NCI-H1105 (cell line): ENCODE data around the gene EEIG1.

Experiments used
- DNase-seq: peaks from one replicate; lab custom pipeline; 2025; lab: John Stamatoyannopoulos, UW

EEIG1 gene

DNA sequence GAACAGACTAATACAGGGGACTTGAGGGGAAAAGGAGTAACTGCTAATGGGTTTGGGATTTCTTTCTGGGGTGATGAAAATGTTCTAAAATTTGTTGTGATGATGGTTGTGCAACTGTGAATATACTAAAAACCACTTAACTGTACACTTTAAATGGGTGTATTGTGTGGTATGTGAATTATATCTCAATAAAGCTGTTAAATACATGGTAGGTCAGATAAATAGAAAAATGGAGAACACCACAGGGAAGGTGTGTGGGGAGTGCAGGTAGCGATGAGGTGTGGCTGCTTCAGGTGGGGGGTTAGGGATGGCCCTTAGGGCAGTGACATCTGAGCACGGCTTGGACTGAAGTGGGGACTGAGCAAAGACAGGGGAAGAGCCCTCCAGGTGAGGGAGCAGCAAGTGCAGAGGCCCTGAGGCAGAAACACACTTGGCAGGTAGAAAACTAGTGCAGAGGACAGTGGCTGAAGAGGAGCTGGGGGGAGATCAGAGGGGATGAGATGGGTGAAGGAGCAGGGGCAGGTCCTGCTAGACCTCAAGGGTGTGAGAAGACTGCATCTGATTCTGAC, 20.9 kb downstream of the EEIG1 start:
- no peak for DNase-seq

DNA sequence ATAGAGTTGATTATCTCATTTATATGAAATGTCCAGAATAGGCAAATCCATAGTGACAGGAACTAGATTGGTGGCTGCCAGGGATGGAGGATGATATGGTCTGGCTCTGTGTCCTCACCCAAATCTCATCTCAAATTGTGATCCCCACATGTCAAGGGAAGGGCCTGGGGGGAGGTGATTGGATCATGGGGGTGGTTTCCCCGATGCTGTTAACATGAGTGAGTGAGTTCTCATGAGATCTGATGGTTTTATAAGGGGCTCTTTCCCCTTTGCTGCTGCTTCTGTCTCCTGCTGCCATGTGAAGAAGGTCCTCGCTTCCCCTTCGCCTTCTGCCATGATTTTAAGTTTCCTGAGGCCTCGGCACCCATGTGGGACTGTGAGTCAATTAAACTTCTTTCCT, 21.4 kb downstream of the EEIG1 start:
- DNase-seq = no peak

DNA sequence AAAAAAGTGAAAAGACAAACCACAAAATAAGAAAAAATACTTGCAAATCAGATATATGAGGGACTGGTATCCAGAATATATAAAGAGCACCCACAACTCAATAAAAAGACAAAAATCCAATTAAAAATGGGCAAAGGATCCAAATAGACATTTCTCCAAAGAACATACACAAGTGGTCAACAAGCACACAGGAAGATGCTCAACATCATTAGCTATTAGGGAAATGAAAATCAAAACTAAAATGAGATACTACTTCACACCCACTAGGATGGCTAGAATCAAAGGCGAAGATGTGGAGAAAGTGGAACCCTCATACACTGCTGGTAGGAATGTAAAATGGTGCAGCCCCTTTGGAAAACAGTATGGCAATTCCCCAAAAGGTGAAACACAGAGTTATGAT, 22.1 kb downstream of the EEIG1 start:
- no peak for DNase-seq

DNA sequence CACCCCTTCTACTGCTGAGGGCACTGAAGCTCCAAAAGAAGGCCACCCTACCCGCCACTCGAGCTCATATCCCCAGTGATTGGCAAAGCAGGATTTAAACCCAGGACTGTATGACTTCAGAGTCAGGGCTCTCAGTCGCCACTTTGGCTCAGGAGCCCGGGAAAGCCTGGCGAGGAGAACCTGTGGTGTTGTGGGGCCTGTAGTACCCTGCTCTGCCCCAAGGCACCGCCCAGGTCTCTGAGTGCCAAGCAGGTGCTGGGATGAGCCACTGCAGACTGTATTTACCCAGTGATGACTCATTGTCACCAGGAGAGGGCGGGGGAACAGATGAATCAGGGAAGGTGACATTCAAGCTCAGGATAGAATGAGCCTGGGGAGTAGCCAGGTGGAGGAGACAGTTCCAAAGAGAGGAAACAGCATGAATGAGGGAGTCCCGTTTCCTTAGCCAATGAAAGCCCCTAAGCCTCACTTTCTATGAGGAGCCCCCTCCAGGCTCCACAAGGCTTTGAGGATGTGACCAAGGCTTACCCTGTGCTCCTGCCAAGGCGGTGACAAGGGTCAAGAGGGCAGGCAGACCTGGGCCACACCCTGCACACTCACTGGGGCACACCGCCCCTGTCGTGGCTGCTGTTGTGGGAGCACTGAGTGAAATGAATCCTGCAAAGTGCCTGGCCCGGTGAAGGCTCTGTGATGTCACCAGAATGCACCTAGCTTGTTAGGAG, 25.3 kb downstream of the EEIG1 start:
- DNase-seq = peak; percentile 80

DNA sequence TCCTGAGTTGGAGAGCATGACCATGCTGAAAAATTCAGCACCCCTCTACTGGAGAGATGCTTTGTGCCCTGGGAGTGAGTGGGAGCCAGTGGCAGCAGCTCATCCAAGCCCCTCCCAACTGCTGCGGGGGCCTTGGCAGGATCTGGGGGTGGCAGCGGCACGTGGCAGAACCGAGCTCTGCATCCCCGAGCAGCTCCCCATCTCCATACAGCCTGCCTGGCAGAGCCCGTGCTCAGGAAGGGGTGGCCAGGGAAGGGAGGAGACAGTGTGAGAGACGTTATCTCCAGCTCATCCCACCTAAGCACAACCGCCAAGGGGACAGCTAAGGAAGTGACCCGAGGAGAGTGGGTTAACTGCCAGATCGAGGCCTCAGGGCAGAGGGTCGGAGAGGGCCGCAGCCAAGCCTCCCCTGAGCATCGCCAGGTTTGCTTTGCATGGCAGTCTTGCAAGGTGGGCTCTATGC, 25.9 kb downstream of the EEIG1 start:
- DNase-seq = no peak

DNA sequence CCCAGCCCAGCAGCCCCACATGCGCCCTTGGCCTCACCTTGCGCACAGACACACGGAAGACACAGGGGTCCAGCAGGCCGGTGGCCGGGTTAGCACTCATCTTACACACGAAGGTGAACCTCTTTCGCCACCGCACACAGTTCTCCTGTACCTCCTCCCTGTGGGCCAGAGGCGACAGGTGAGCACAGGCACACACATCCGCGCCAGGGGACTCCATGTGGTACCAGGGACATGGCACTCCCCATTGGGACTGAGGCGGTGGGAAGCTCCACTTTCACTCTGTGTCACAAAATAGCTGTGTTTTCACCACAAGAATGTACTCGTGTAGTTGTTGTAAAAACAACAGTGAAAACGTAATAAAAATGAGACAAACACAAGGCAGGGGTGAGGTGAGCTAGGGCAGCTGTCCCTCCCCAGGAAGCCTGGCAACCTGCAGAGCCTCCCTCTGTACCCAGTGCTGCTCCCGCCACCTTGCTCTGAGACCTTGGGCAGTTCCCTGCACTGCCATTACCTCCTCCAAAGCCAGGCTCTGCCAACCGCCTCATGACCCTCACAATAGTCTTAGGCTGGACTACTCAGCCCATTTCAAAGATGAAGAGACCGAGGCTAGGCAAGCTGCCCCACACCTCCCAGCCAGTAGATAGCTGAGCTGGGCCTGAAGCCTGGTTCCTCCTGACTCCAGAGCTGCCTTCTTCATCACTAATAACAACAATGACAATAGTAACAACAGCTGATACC, 26.9 kb downstream of the EEIG1 start:
- DNase-seq = no peak

DNA sequence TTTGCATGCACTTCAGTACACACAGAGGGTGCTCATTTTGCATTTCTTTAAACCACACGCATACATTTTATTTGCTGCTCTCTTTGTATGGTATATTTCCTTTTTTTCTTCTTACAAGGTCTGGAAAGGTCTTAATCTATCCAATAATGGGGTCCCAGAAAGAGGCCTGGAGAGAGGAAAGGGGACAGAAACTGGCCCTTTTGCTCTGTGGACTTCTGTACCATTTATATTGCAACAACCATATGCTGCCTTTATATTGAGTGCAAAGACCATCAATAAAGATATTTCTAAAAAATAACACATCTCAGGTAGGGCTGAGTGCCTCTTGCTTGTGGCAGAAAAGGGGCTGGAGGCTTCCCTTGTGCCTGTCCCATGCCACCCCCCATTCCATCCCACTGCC, 27.6 kb downstream of the EEIG1 start:
- DNase-seq = no peak

DNA sequence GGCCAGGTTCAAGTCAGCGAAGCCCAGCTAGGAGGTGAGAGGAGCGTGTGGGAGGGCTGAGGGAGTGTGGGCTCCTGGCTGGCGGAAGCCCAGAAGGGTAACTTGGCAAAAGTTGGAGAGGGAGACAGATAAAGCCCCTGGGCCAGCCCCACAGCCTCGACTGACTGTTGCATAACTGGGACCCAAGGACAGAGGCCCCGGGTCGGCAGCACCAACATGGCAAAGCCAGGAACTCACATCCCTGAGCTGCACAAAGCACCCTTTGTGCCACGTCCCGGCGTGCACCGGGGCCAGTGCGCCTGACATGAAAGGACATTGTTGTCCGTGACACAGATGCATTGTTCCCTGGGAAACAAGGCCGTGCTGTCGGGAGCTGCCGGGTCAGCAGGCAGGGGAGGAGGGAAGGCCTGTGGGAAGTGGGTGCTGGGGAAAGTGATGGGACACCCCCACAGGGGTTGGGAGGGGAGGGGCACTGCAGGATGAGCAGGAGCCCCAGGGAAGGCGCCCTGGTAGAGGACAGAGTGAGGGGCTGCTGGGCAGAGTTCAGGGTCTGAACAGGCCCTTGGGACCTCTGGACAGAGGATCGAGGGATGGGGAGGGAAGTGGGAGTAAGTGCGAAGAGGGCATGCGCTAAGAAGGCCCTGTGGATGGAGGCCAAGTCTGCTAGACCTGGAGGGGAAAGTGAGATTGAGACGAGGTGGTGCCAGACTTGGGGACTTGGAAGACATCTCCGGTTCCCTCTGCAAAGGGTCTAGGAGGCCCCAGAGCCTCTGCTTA, 30.1 kb downstream of the EEIG1 start:
- DNase-seq = no peak

DNA sequence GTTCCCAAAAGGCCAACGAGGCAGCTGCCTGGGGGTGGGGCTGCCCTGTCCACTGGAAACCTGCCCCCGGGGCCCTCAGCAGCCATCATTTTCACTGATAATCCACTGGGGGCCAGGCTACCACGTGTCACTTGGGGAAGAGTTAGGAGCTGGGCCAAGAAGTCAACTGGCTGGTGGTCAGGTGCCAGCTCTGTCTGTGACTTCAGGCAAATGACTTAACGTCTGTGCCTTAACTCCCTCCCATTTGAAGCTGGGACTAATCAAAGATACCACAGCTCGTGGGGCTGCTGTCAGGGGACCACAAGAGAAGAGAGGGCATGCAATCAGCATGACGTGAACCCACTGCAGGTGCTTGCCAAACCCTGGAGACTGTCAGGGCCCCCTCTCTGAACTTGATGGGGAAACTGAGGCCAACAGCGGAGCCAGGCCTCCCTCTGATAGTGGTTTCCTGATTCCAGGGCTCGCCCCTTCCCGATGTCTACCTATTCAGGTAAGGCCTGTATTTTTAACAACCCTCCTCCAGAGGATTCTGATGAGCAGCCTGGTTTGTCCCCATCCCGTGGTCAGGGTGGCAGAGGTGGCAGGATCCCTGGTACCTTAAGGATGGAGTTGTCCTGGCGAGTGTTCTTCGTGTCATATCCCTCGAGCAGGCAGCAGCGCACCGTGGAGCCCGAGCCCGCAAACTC, 30.8 kb downstream of the EEIG1 start:
- DNase-seq = no peak

DNA sequence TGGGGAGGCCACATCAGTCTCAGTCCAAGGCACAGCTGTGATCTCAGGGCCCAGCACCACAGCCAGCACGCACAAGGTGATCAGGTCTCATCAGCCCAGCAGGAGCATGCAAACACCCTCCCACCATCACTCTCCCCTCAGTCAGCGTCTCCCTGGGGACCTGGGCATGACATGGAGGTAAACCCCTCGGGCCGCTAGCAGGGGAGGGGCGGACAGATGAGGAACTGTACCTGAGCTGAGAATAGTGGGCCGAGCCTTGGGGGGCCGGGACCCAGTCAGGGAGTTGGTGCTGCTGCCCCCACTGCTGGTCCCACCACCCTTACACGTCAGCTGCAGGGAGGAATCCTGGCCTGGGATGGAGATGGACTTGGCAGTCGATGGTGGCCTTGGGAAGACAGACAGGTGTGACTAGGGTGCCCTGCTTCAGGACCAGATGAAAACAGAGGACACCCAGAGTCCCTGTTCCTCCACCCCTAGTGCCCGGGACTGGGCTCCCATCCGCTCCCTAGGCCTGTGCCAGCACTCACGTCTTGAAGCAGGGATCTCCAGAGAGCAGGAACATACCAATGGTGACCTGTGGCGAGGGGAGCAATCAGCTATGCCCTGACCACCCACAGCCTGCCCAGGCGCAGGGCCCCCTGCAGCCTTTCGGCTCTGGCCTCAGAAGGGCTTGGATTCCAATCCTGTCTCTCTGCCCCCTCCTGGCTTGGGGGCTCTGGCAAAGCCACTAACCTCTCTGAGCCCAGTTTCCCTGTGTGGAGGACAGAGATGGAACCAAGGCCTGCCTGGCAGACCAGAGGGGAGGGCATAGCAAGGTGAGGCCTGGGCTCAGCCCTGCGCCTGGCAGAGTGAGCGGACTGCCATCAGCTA, 32.7 kb downstream of the EEIG1 start:
- no peak for DNase-seq

DNA sequence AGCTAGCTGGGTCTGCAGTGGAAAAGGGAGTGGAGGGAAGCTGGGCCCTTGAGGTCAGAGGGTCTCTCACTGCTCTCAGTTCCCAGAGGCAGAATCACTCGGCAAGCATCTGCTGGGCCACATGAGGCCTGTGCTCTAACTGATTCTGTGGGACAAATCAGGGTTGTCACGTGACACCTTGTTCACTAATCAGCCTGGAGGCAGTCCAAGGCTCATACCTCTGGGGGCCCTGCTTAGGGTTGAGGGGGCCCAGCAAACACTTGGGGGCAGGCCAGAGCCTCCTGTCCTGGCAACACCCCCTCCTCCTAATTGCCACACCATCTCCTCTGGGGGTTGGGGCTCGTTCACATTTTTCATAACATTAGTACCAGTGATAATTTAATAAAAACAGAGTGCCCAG, 34.1 kb downstream of the EEIG1 start:
- DNase-seq = no peak

DNA sequence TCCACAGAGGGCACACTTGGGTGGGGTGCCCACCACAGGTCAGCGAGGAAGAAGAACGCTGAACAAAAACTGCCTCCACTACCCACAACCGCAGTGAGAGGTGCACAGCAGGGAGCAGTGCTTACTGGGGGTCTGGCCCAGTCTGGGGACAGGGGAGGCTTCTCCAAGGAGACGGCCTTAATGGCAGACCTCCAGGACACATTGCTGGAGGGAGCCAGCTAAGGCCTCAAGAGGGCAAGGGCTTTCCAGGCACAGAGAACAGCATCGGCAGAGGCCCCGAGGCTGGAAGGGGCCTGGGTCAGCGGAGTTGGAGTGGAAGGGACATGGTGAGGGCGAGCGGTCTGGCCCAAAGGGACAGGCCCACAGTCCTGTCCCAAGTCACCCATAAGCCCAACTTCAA, 34.8 kb downstream of the EEIG1 start:
- DNase-seq = no peak

DNA sequence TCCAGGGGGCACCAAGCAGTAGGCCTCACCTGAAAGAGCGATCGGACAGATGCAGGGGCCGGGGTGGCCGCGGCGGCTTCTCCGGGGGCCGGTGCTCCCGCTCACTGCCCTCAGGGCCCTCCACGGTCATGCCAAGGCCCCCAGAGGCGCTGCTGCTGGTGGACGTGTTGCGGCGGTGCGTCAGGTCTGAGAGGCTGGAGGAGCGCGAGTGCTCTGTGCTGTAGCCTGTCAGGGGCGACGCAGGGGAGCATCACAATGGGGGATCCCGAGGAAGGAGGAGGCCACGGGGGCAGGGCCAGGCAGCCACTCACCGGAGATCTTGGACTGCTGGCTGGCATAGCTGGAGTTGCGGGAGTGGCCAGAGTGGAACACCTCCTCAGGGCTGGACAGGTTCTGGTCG, 35.5 kb downstream of the EEIG1 start:
- DNase-seq = no peak

DNA sequence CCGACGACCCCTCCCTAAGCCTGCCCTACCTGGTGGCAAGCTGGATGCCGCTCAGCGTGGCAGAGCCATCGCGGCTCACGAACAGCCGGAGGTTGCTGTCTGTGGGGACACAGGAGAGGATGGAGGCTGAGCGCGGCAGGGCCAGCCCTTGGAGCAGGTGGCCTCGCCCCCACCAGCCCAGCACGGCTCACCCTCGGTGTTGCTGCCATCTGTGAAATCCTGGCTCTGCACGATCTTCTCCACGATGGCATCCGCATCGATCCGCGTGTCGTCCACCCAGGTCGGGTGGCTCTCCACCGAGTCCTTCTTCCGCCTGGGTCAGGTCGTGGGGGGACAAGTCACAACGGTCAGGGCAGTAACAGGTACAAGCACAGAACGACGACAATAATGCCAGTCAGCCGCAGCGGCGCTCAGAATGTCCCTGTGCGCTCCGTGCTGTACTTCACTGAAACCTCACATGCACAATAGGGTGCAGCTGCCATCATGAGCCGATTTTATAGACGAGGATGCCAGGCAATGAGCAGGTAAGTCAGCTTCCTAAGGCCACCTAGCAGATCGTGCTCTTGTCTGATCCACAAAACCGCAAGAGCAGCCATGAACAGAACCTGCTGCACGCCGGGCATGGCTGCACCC, 36.1 kb downstream of the EEIG1 start:
- DNase-seq = no peak

DNA sequence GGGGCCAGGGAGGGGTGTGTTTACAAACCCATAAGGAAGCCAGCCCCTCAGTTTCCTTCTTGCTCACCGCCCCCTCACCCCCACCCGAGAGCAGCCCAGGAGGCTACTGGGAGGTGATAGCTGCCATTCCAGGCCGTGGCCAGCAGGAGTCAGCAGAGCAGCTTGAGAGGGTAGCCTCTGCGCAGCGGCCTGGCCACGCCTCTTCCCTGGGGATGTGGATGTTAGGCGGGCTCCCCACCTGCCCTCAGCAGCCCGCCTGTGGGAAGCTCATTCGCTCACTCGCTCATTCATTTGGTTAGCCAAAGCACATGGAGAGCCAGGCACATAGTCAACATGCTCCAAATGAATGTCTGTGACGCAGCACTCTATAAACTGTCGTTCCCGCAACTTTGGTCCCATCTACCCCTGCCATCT, 37.1 kb downstream of the EEIG1 start:
- DNase-seq = peak; percentile 21

DNA sequence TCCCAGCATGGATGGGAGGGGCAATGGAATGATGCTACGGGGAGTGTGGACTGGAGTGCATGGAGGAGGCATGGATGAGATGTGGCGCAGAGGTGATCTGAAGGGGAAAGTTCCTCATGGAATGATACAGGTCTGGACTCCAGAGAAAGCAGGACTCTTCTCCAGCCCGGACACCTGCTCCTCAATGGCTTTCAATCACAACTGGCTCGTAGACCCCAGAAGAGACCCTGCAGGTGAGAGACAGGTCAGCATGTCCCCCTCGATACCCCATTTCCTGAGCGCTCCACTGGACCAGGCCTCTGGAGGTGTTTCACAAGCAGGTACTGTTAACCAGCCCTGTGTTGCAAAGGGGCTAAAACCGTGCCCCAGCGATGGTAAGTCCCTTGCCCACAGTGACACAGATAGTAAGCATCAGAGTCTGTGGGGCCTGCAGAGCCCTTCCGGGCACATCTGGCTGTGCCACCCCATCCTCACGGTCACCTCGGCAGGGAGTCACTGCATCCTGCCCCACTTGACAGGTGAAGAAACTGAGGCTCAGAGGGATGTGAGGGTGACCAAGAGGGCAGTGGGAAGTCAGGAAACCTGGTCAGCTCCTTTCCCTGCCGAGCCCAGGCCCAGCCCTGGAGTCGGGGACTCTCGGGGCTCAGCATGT, 37.7 kb downstream of the EEIG1 start:
- DNase-seq = no peak

DNA sequence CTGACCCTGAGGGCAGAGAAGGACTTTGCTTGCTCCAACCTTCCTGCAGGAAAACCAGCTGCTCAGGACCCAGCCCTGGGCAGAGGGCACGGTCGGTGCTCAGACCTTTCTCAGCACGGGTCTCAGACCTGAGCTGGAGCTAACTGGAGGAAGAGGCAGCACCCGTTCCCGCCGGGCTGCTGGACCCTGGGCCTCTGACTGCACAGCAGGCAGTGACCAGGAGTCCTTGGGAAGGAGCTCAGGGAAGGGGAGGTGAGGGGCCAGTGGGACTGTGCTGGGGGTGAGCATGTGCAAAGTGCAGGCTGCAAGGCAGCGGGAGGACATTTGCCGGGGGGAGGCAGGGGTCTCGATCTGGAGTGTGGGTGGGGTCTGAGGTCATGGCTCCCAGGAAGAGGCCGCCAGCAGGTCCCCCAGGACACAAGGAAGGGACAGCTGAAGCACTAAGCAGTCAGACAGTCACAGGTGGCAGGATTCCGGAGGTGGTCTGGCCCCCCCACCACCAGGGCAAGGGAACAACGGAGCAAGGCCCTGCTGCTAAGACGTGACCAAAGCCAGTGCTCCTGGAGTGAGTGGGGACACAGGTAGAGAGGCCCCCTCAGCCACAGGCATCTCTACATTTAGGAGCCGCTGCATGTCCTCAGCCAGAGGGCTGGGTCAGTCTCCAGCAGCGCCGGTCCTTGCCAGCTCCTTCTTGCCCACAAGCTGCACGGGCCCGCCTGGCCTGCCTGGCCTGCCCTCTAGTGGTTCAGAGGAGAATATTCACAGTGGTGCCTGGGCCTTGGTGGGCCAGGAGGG, 38.4 kb downstream of the EEIG1 start:
- no peak for DNase-seq

DNA sequence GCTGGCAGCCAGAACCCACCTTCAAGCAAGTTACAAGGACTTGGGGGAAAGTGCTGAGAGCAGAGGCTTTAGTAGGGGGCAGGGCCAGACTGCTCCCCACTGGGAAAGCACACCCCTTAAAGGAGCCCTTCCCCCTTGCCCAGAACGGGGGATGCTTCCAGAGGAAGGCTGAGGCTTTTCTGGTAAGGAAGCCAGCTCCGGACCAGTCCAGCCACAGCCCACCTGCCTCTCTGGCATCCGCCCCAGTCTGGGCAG, 38.9 kb downstream of the EEIG1 start:
- no peak for DNase-seq
